Vagina (tissue), 2 donors: ENCODE data around the gene PPM1E.

Experiments used
- CTCF ChIP-seq, 3 experiments: fragments of 450-650 bp in 2 of 3; fragments of 200-600 bp in 1 of 3; sonication (generic) in 1 of 3; IDR thresholded peaks; one replicate each; pipeline ENCODE4 v1.5.1; 2017 to 2019; ENCODE audit warnings: antibody characterized with exemption in 3 of 3, mild to moderate bottlenecking in 2 of 3, moderate library complexity in 2 of 3
- POLR2A ChIP-seq, 2 donors: fragments of 450-650 bp; IDR thresholded peaks; one replicate each; pipeline ENCODE4 v1.6.1; 2017; ENCODE audit warnings: antibody characterized with exemption in 2 of 2, mild to moderate bottlenecking in 2 of 2, moderate library complexity in 2 of 2
- POLR2AphosphoS5 ChIP-seq, 2 donors: sonication (generic); formaldehyde crosslinking; IDR thresholded peaks; one replicate each; pipeline ENCODE4 v1.9.0; 2017; ENCODE audit warnings: antibody characterized with exemption in 2 of 2, mild to moderate bottlenecking in 2 of 2, low read depth in 1 of 2; ENCODE audit not compliant: insufficient read depth in 1 of 2

GRCh38 chr17:58875261-58875660 is 119.6 kb downstream of the PPM1E start:
- TF ChIP-seq CTCF (IDR thresholded peaks at IDR 0.05) (no peak), POLR2A (IDR thresholded peaks at IDR 0.05) (no peak), POLR2AphosphoS5 (IDR thresholded peaks at IDR 0.05; ENCODE audit: insufficient read depth in 1 of 2, low read depth in 1 of 2) (no peak)
